Measurements from ENCODE around the gene COPS6.

COPS6 gene

GRCh38 chr7:100079024-100079560 lies 9.7 kb upstream of the COPS6 start:
- Histone ChIP-seq H3K79me1 (ENCODE audit: low read depth, low read length) (peaks cover 9% of the 10 kb centered on the region), H3K27me3 (ENCODE audit: control insufficient read depth in 3 of 3, insufficient read depth in 3 of 3, low read depth in 1 of 3, low read length in 3 of 3) (no peaks in the 10 kb centered on the region), H4K91ac (ENCODE audit: low read depth, low read length, poor library complexity) (no peak overlapping the region), H4K8ac (ENCODE audit: low read depth, low read length) (no peak overlapping the region), H2BK12ac (ENCODE audit: low read length) (no peak overlapping the region), H3K14ac (ENCODE audit: low read length) (no peak overlapping the region), H3K4me1 (ENCODE audit: control insufficient read depth in 2 of 2, insufficient read depth in 1 of 2, low read depth in 1 of 2, low read length in 2 of 2) (peaks cover 3 to 11% of the 10 kb centered on the region in 2 donors), H3K4me3 (ENCODE audit: low read length in 2 of 2) (peak overlapping the region in 1 of 2 donors; percentile 13), H2AK5ac (ENCODE audit: low read depth, low read length) (no peak overlapping the region), H3K18ac (ENCODE audit: low read length) (no peak overlapping the region), H3K9me3 (replicated peaks in 1 of 2; ENCODE audit: control insufficient read depth in 2 of 2, insufficient read depth in 1 of 2, low read depth in 1 of 2, low read length in 2 of 2) (peaks cover 33 to 51% of the 10 kb centered on the region in 2 donors), H3K4ac (ENCODE audit: low read length) (no peak overlapping the region), H3K27ac (replicated peaks; ENCODE audit: low read length) (no peak overlapping the region), H2BK5ac (ENCODE audit: low read length) (no peak overlapping the region), H3K36me3 (replicated peaks in 1 of 2; ENCODE audit: control insufficient read depth in 2 of 2, insufficient read depth in 2 of 2, low read length in 2 of 2) (peaks cover 45 to 62% of the 10 kb centered on the region in 2 donors), H3K9ac (ENCODE audit: low read depth, low read length, poor library complexity) (no peak overlapping the region), H2BK15ac (ENCODE audit: low read length) (no peak overlapping the region), H3K4me2 (ENCODE audit: insufficient read depth, low read length, poor library complexity, severe bottlenecking) (no peak overlapping the region), H3K23ac (ENCODE audit: low read depth, low read length, poor library complexity) (no peak overlapping the region), H2AFZ (ENCODE audit: low read length) (no peak overlapping the region), H2BK120ac (ENCODE audit: low read depth, low read length) (no peak overlapping the region)
- WGBS, 2 donors (ENCODE audit: extremely low coverage in 2 of 2, insufficient read length in 2 of 2, insufficient replicate concordance in 1 of 2): no CpG with 5 or more reads among the region's 7 CpGs
- no peak for DNase-seq (ENCODE audit: low spot score)

GRCh38 chr7:100080907-100081534 lies 7.7 kb upstream of the COPS6 start:
- H3K4ac ChIP-seq (ENCODE audit: low read length): peak overlapping the region; percentile 70
- peak overlapping the region; percentile 88 for H2BK15ac ChIP-seq (ENCODE audit: low read length)
- H4K8ac ChIP-seq (ENCODE audit: low read depth, low read length): no peak overlapping the region
- H3K4me3 ChIP-seq (ENCODE audit: low read length in 2 of 2): peak overlapping the region; percentile 99 to 100
- peak overlapping the region; percentile 94 for H4K91ac ChIP-seq (ENCODE audit: low read depth, low read length, poor library complexity)
- no peak overlapping the region for H2BK12ac ChIP-seq (ENCODE audit: low read length)
- peaks cover 19 to 33% of the 10 kb centered on the region in 2 donors for H3K9me3 ChIP-seq (replicated peaks in 1 of 2; ENCODE audit: control insufficient read depth in 2 of 2, insufficient read depth in 1 of 2, low read depth in 1 of 2, low read length in 2 of 2)
- H2AK5ac ChIP-seq (ENCODE audit: low read depth, low read length): peak overlapping the region; percentile 89
- WGBS, 2 donors (ENCODE audit: extremely low coverage in 2 of 2, insufficient read length in 2 of 2, insufficient replicate concordance in 1 of 2): no CpG with 5 or more reads among the region's 34 CpGs
- peak overlapping the region; percentile 100 for H3K23ac ChIP-seq (ENCODE audit: low read depth, low read length, poor library complexity)
- DNase-seq (ENCODE audit: low spot score): no peak
- H3K18ac ChIP-seq (ENCODE audit: low read length): peak overlapping the region; percentile 98
- no peak overlapping the region for H3K27ac ChIP-seq (replicated peaks; ENCODE audit: low read length)
- H3K9ac ChIP-seq (ENCODE audit: low read depth, low read length, poor library complexity): peak overlapping the region; percentile 95
- H3K4me2 ChIP-seq (ENCODE audit: insufficient read depth, low read length, poor library complexity, severe bottlenecking): peak overlapping the region; percentile 46
- H3K36me3 ChIP-seq (replicated peaks in 1 of 2; ENCODE audit: control insufficient read depth in 2 of 2, insufficient read depth in 2 of 2, low read length in 2 of 2): peaks cover 26 to 43% of the 10 kb centered on the region in 2 donors
- no peak overlapping the region for H3K14ac ChIP-seq (ENCODE audit: low read length)
- peak overlapping the region; percentile 78 for H2AFZ ChIP-seq (ENCODE audit: low read length)
- peaks cover 7% of the 10 kb centered on the region for H3K79me1 ChIP-seq (ENCODE audit: low read depth, low read length)
- peak overlapping the region; percentile 97 for H2BK120ac ChIP-seq (ENCODE audit: low read depth, low read length)
- peaks cover 0 to 2% (median 0%) of the 10 kb centered on the region in 3 experiments for H3K27me3 ChIP-seq (ENCODE audit: control insufficient read depth in 3 of 3, insufficient read depth in 3 of 3, low read depth in 1 of 3, low read length in 3 of 3)
- peaks cover 3 to 11% of the 10 kb centered on the region in 2 donors for H3K4me1 ChIP-seq (ENCODE audit: control insufficient read depth in 2 of 2, insufficient read depth in 1 of 2, low read depth in 1 of 2, low read length in 2 of 2)
- H2BK5ac ChIP-seq (ENCODE audit: low read length): no peak overlapping the region

GRCh38 chr7:100081535-100082102 lies 7.2 kb upstream of the COPS6 start, which contains the start of gene ZNF3:
Gene ZNF3 (minus strand): TSS chr7:100081723. CDS start chr7:100077357, 4,366 bp downstream.
- no CpG with 5 or more reads among the region's 55 CpGs for WGBS, 2 donors (ENCODE audit: extremely low coverage in 2 of 2, insufficient read length in 2 of 2, insufficient replicate concordance in 1 of 2)
- peak within 1 kb of the TSS; percentile 89 for H2AK5ac ChIP-seq (ENCODE audit: low read depth, low read length)

GRCh38 chr7:100082978-100083377 lies 5.8 kb upstream of the COPS6 start:
- no peak overlapping the region for H2BK15ac ChIP-seq (ENCODE audit: low read length)
- peak overlapping the region in 1 of 2 donors; percentile 47 for H3K4me3 ChIP-seq (ENCODE audit: low read length in 2 of 2)
- peaks cover 3 to 11% of the 10 kb centered on the region in 2 donors for H3K4me1 ChIP-seq (ENCODE audit: control insufficient read depth in 2 of 2, insufficient read depth in 1 of 2, low read depth in 1 of 2, low read length in 2 of 2)
- peaks cover 0 to 2% (median 0%) of the 10 kb centered on the region in 3 experiments for H3K27me3 ChIP-seq (ENCODE audit: control insufficient read depth in 3 of 3, insufficient read depth in 3 of 3, low read depth in 1 of 3, low read length in 3 of 3)
- peaks cover 10 to 17% of the 10 kb centered on the region in 2 donors for H3K9me3 ChIP-seq (replicated peaks in 1 of 2; ENCODE audit: control insufficient read depth in 2 of 2, insufficient read depth in 1 of 2, low read depth in 1 of 2, low read length in 2 of 2)
- H2BK12ac ChIP-seq (ENCODE audit: low read length): no peak overlapping the region
- H3K4ac ChIP-seq (ENCODE audit: low read length): no peak overlapping the region
- H3K14ac ChIP-seq (ENCODE audit: low read length): no peak overlapping the region
- peaks cover 13 to 24% of the 10 kb centered on the region in 2 donors for H3K36me3 ChIP-seq (replicated peaks in 1 of 2; ENCODE audit: control insufficient read depth in 2 of 2, insufficient read depth in 2 of 2, low read length in 2 of 2)
- H4K8ac ChIP-seq (ENCODE audit: low read depth, low read length): no peak overlapping the region
- no peak overlapping the region for H3K4me2 ChIP-seq (ENCODE audit: insufficient read depth, low read length, poor library complexity, severe bottlenecking)
- no peak overlapping the region for H2BK5ac ChIP-seq (ENCODE audit: low read length)
- H3K23ac ChIP-seq (ENCODE audit: low read depth, low read length, poor library complexity): no peak overlapping the region
- H3K27ac ChIP-seq (replicated peaks; ENCODE audit: low read length): no peak overlapping the region
- whole genome bisulfite sequencing, 2 donors (ENCODE audit: extremely low coverage in 2 of 2, insufficient read length in 2 of 2, insufficient replicate concordance in 1 of 2): no CpG with 5 or more reads among the region's 4 CpGs
- H3K18ac ChIP-seq (ENCODE audit: low read length): no peak overlapping the region
- DNase-seq (ENCODE audit: low spot score): no peak
- H2AK5ac ChIP-seq (ENCODE audit: low read depth, low read length): no peak overlapping the region
- no peak overlapping the region for H3K9ac ChIP-seq (ENCODE audit: low read depth, low read length, poor library complexity)
- H2BK120ac ChIP-seq (ENCODE audit: low read depth, low read length): no peak overlapping the region
- H2AFZ ChIP-seq (ENCODE audit: low read length): peak overlapping the region; percentile 79
- H3K79me1 ChIP-seq (ENCODE audit: low read depth, low read length): peaks cover 3% of the 10 kb centered on the region
- no peak overlapping the region for H4K91ac ChIP-seq (ENCODE audit: low read depth, low read length, poor library complexity)

More at GRCh38 chr7:100081535-100082102, 7.2 kb upstream of the COPS6 start, which contains the start of gene ZNF3:
- Histone ChIP-seq H2BK120ac (ENCODE audit: low read depth, low read length) (peak within 1 kb of the TSS; percentile 97), H3K4ac (ENCODE audit: low read length) (peak within 1 kb of the TSS; percentile 70), H2BK15ac (ENCODE audit: low read length) (peak within 1 kb of the TSS; percentile 88), H3K4me2 (ENCODE audit: insufficient read depth, low read length, poor library complexity, severe bottlenecking) (peak within 1 kb of the TSS; percentile 60), H3K4me1 (ENCODE audit: control insufficient read depth in 2 of 2, insufficient read depth in 1 of 2, low read depth in 1 of 2, low read length in 2 of 2) (peaks cover 3 to 11% of the 10 kb centered on the region in 2 donors), H4K8ac (ENCODE audit: low read depth, low read length) (no peak within 1 kb of the TSS), H3K27ac (replicated peaks; ENCODE audit: low read length) (no peak within 1 kb of the TSS), H3K9ac (ENCODE audit: low read depth, low read length, poor library complexity) (peak within 1 kb of the TSS; percentile 95), H3K79me1 (ENCODE audit: low read depth, low read length) (peaks cover 5% of the 10 kb centered on the region), H2BK12ac (ENCODE audit: low read length) (no peak within 1 kb of the TSS), H2AFZ (ENCODE audit: low read length) (peak within 1 kb of the TSS; percentile 79), H2BK5ac (ENCODE audit: low read length) (no peak within 1 kb of the TSS), H3K9me3 (replicated peaks in 1 of 2; ENCODE audit: control insufficient read depth in 2 of 2, insufficient read depth in 1 of 2, low read depth in 1 of 2, low read length in 2 of 2) (peaks cover 15 to 29% of the 10 kb centered on the region in 2 donors), H3K36me3 (replicated peaks in 1 of 2; ENCODE audit: control insufficient read depth in 2 of 2, insufficient read depth in 2 of 2, low read length in 2 of 2) (peaks cover 22 to 37% of the 10 kb centered on the region in 2 donors), H3K18ac (ENCODE audit: low read length) (peak within 1 kb of the TSS; percentile 98), H4K91ac (ENCODE audit: low read depth, low read length, poor library complexity) (peak within 1 kb of the TSS; percentile 94), H3K4me3 (ENCODE audit: low read length in 2 of 2) (peak within 1 kb of the TSS; percentile 99 to 100), H3K14ac (ENCODE audit: low read length) (no peak within 1 kb of the TSS), H3K27me3 (ENCODE audit: control insufficient read depth in 3 of 3, insufficient read depth in 3 of 3, low read depth in 1 of 3, low read length in 3 of 3) (peaks cover 0 to 2% (median 0%) of the 10 kb centered on the region in 3 experiments), H3K23ac (ENCODE audit: low read depth, low read length, poor library complexity) (peak within 1 kb of the TSS; percentile 100)
- DNase-seq (ENCODE audit: low spot score): peak; percentile 98
